GM21723 (cell line): ENCODE measurements around the gene NDUFAF2.
"Not testable (repeated sequence)": the region's sequence is repeated elsewhere in the genome, so short reads cannot be mapped to it uniquely, and the experiment has no call there.

Experiments used
- ATAC-seq: cut with Tn5 transposase; IDR thresholded peaks from one replicate; pipeline ENCODE4 v1.9.1; 2021; ENCODE audit warnings: mild to moderate bottlenecking, moderate library complexity; ENCODE audit not compliant: unreplicated experiment

Gene NDUFAF2, protein sequence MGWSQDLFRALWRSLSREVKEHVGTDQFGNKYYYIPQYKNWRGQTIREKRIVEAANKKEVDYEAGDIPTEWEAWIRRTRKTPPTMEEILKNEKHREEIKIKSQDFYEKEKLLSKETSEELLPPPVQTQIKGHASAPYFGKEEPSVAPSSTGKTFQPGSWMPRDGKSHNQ

DNA sequence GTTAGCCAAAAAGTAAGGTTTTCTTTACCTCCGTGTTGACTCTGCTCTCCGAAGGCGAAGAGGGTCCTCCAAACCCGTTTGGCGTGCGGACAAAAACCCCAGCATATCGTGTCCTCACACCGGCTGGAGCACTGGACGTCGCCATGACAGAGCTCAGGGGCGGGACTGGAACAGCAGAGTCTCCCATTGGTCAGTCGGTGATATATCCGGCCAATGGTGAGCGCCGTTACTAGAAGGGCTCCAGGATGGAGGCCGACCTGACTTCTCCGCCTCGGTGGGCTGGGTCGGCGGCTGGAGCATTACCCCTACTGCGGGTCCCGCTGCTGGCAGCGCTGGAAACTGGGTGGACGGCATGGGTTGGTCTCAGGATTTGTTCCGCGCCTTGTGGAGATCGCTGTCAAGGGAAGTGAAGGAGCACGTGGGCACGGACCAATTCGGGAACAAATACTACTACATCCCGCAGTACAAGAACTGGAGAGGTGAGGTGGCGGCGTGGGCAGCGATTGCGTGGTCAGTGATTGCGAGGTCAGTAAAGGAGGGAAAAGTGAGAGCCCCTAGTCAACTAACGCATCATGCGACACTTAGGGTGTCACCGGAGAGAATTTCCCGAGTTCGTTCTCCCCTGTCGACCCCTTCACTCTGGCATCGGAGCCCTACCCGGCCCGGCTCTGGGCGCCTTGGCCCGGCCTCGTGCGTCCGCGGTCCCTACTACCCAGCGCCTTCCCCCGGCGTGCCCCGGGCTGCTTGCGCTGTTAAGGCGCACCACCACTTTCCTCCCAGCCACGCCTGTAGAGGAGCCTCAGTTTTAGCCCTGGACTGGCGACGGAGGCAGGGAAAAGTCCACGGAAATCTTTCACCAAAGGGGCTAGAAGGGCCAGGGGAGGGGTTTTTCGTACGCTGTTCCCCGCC, at the start of gene NDUFAF2, which contains the start of gene ERCC8:
Gene NDUFAF2, plus strand, starts transcription at position 302 of the 909 bp plus-strand sequence. Its CDS starts 51 bp downstream, at position 353.
Gene ERCC8, minus strand, starts transcription at position 167 of the 909 bp plus-strand sequence. Its CDS starts 62 bp downstream, at position 105.
- ATAC-seq: peak; percentile 99

DNA sequence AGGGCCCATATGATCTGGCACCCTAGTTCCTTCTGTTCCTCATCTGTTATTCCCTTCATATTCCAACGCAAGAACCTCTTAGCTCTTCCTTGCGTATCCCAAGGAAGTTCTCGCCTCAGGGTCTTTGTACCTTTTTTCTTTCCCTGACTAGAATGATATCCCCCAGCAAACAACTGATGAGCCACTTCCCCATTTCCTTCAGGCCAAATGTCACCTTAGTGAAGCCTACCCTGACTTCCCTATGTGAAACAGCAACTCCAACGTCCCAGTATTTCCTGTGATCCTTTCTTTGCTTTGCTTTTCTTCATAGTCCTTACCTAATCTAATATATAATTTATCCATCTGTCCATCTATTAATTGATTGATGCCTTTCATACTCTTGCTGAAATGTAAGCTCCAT, 48.0 kb upstream of the NDUFAF2 start:
- ATAC-seq: no peak

DNA sequence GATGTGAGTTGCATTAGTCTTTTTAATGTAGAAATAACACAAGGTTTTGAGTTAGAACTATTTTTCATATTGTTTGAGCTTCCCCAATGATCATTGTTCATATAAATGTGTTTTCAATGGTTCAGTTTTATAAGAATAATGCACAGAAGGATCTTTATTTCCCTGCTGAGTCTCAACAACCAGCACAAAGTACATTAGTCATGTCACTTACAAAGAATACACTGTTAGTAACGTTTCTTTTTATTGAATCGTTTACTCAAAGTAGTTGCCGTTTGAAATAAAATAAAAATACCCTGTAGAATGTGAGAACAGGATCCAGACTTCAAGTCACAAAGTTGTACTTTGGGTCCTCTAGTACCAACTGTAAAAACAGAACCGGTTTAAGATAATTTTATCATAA, 41.6 kb upstream of the NDUFAF2 start:
- no peak for ATAC-seq

DNA sequence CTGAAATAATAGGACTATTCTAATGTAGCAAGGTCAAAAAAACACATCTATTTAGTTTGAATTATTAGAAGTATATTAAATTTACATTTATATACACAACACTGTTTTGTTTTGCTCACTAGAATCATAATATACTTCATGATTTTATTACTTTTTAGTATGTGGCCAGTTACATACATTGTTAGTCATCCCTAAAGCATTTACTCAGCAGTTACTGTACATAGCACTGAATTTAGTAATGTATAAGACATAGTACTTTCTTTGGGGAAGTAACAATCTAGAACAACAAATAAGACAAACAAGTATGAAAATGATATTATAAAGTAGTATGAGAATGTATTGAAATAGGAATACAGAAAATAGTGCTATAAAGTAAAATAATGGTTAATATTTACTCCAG, 28.4 kb upstream of the NDUFAF2 start:
- ATAC-seq: no peak

DNA sequence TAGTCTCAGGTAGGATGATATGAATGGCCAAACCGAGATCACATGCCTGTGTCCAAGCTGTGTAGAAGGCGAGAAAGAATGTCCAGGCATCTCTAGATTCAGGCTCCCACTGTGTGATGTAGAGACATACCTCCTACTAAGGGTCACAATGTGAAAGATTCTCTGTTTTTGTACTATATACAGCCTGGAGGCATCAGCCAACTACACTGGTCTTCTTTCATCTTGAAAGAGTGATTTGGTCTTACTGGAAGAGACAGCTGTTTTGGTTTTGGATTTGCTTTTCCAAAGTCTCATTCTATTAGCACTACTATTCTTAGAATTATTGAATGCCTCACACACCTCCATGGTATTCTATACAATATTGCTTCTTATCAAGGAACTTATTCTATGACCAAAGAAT, 26.5 kb upstream of the NDUFAF2 start:
- ATAC-seq: no peak

DNA sequence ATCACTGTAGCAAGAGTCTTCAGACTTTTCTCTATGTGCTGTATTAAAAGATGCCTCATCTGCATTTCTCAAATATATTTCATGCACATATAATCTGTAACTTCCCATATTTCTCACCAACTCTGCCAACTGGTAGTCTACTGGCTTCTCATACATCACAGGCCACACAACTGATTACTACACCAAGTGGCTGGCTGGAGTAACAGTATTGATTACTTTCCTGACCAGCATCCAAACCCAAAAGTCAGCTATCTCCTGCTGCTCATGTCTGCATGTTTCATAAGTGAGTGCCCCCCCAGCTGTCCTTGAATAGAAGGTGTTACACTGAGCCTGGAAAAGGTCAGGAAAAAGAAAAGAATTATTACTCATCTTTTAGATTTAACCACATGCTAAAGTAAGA, 17.6 kb upstream of the NDUFAF2 start:
- no peak for ATAC-seq

DNA sequence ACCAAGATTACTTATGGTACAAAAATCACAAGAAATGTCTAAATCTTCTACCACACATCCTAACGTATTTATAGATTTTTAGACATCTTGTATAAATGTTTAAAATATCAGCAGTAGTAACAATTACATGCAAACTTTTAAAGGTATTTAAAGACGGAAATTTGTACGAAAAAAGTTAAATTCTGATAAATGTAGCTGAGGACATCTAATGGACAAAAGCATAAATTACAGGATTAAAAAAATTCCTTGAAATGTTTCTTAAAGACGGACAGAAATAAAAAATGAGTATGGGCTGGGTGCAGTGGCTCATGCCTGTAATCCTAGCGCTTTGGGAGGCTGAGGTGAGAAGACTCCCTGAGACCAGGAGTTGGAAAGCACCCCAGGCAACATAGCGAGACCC, 16.0 kb upstream of the NDUFAF2 start:
- ATAC-seq: no peak

DNA sequence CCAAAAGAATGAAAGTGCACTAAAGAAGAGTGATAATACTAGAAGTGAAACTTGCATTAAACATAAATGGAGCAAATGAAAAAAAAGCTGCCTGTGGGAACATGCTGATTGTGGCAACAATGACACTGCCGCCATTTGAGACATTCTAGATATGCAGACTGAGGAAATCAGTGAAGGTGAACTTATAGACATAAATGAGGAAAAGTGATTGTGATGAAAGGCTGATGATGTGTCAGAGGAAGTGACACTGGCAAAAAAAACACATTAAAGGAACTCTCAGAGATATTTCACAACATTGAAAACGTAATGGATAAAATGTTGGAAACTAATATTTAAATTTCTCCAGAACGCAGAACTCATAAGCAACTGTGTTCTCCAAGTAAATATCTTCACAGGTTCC, 1.4 kb upstream of the NDUFAF2 start:
- no peak for ATAC-seq

DNA sequence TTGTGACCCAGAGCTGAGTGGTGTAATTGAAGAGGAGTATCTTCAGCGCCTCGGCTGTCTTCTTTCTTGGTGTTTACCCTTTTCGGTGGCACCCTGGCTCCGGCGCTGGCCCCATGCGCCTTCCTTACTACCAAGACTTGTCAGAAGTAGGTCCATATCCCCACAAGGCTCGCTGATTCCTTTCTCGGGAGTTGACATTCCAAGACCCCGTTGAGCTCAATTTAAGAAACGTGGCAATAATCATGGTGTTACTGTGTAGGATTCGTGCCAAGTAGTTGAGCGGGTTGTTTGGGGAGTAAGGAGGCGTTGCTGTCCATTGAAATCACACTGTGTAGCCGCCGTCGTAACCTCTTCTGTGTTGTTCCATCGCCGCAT, 795 bp downstream of the NDUFAF2 start:
- ATAC-seq: peak; percentile 34

DNA sequence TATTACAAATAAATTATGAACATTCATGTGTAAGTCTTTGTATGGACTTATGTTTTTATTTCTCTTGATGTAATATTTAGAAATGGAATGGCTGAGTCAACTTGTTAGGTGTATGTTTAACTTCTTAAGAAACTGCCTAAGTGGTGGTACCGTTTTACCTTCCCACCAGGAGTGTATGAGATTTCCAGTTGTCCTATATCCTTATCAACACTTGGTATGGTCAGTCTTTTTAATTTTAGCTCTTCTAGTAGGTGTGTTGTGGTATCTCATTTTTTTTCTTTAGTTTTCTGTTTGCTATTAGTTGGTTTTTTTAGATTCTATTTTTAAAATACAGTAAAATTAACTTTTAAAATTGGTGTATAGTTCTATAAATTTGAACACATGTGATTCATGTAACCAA, 3.7 kb downstream of the NDUFAF2 start:
- no peak for ATAC-seq

DNA sequence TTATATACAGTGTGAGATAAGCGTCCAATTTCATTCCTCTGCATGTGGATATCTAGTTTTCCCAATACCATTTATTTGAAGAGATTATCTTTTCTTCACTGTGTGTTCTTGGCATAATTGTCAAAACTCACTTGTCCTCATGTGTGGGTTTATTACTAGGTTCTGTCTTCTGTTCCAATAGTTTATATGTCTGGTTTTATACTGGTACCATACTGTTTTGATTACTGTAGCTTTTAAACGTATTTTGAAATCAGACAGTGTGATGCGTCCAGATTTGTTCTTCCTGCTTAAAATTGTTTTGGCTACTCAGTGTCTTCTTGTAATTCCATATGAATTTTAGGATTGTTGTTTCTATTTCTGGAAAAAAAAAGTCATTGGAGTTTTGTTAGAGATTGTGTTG, 10.2 kb downstream of the NDUFAF2 start:
- ATAC-seq: no peak

DNA sequence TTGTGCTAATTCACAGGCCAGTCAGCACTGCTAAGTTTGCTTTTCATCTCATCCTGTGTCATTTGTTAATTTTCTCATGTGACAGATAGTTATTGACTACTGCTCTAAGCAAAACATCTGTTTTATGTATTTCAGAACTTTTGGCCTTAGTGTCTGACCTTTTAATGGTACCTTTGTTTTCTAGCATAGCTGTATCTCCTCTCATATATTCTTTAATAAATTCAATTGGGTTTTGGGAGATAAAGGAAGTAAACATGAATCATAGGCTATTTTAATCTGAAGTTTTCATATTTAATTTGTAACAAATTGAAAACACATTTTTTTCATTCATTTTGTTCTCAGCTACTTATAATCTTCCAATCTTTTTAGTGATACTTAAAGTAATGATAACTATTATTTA, 13.1 kb downstream of the NDUFAF2 start:
- no peak for ATAC-seq

DNA sequence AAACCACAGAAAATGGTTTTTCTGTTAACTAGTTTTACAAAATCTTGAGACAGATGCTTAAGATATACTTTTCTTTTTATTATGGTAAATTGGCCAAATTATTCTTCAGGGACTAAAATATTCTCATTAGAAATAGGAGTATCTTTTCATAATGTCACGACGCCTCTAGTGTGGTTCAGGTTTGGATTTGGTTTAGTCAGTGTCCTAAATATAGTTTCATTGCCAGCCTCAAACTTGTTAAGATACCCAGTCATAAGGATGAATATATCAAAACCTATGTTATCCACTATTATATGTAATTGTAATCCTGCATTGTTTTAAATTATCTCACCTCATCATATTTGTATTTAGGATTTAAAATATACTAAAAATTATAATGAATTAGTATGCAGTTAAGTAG, 13.7 kb downstream of the NDUFAF2 start:
- no peak for ATAC-seq

DNA sequence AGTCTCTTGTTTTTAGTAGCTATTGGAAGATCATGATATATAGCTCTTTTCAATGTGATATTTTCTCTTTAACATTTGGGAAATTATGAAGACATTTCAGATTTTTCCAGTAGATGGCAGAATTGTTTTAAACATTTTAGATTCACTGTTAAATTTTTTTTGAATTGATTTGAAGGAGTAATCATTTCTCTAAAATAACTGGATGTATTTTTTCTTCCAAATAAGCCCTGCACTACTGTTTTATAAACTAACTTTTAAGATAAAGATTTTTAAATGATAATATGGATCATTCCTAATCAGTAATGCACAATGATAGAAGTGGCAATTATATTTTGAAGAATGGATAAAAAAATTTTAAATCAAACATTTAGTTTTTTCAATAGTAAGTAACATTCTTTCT, 14.2 kb downstream of the NDUFAF2 start:
- ATAC-seq: no peak

DNA sequence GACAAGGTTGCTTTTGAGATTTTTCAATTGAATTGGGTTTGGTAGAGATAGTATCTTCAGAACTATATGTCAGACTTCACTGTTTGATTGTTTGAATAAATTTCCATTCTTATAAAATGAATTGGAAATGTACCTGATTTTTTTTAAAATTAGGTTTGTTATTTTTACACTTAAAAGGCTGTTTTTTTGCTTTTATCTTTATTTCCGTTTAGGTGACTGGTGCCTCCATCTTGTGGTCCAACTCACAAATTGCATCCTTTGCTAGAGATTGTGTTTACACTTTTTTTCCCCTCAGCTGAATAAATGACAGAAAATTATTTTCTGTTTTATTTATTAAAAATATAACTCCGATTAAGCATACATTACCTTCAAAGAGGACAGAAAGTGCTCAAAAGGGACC, 15.6 kb downstream of the NDUFAF2 start:
- ATAC-seq: no peak

DNA sequence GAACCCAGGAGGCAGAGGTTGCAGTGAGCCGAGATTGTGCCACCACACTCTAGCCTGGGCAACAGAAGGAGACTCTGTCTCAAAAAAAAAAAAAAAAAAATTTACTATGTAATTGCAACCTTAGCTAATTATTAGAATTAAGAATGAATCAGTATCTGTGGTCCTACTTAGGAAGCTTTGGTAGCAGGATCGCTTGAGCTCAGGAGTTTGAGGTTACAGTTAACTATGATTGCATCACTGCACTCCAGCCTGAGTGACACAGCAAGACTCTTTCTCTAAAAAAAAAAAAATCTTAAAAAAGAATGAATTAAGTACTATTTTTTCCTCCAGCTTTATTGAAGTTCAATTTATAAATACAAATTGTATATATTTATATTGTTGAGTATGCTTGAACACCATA, 16.7 kb downstream of the NDUFAF2 start:
- ATAC-seq: no peak

DNA sequence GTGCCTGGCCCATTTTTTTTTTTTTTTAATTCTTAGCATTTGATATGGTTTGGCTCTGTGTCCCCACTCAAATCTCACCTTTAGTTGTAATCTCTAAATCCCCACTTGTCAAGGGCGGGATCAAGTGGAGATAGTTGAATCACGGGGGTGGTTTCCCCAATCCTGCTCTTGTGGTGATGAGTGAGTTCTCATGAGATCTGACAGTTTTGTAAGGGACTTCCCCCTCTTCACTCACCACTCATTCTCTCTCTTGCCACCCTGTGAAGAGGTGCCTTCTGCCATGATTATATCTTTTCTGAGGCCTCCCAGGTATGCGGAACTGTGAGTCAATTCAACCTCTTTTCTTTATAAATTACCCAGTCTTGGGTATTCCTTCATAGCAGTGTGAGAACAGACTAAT, 27.2 kb downstream of the NDUFAF2 start:
- no peak for ATAC-seq

DNA sequence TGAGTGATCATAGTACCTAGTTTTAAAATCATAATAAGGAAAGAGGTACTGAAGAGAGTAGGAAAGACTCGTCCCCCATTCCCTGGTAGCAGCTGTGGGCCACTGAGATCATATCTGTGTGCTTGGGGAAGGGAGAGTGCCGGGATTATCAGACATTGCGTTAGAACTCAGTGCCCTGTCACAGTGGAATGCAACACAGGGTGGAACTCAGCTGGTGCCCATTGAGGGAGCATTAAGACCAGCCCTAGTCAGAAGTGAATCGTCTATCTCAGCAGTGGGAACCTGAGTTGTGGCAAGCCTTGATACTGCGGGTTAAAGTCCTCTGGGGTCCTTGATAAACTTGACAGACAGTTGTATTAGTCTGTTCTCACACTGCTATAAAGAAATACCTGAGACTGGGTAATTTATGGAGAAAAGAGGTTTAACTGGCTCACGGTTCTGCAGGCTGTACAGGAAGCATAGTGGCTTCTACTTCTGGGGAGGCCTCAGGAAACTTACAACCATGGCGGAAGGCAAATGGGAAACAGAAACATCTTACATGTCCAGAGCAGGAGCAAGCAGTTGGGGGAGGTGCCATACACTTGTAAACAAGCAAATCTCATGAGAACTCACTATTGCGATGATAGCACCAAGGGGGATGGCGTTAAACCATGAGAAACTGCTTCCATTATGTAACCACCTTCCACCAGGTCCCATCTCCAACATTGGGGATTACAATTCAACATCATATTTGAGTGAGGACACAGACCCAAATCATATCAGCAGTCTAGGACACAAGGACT, 33.1 kb downstream of the NDUFAF2 start:
- no peak for ATAC-seq

DNA sequence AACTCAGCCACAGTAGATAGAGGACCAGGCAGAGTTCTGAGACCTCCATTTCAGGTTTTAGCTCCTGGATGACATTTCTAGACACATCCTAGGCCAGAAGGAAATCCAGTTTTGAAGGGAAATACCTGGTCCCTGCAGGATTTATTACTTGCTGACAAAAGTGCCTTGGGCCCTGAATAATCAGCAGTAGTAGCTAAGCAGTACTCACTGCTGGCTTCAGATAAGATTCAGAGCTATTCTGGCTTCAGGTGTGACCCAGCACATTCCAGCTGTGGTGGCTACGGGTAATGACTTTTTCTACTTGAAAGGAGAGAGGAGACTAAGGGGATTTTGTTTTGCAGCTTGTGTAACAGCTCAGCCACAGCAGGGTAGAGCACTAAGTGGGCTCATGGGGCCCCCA, 34.0 kb downstream of the NDUFAF2 start:
- no peak for ATAC-seq

DNA sequence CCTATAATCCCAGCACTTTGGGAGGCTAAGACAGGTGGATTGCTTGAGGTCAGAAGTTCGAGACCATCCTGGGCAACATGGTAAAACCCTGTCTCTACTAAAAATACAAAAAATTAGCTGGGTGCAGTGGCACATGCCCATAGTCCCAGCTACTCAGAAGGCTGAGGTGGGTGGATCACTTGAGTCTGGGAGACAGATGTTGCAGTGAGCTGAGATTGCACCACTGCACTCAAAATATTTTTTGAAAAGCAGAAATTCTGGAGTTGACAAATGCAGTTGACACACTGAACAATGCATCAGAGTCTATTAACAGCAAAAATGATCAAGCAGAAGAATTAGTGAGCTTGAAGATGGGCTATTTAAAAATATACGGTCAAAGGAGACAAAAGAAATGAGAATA, 35.5 kb downstream of the NDUFAF2 start:
- ATAC-seq: no peak

DNA sequence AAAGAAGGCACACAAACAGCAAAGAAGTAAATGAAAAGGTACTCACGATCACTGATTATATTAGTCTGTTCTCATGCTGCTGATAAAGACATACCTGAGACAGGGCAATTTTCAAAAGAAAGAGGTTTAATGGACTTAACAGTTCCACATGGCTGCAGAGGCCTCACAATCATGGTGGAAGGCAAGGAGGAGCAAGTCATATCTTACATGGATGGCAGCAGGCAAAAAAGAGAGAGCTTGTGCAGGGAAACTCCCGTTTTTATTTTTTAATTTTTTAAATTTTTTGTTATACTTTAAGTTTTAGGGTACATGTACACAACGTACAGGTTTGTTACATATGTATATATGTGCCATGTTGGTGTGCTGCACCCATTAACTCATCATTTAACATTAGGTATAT, 37.1 kb downstream of the NDUFAF2 start:
- ATAC-seq: not testable (repeated sequence)

DNA sequence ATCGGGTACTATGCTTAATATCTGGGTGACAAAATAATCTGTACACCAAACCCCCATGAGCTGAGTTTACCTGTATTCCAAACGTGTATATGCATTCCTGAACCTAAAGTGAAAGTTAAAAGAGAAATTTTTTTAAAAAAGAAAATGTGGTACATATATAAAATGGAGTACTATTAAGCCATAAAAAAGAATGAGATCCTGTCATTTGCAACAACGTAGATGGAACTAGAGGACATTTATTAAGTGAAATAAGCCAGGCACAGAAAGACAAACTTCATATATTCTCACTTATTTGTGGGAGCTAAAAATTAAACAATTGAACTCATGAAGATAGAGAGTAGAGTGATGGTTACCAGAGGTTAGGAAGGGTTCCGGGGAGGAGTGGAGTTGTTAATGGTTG, 44.8 kb downstream of the NDUFAF2 start:
- no peak for ATAC-seq
